HG03575 (cell line): ENCODE results near the gene IFIT1.
"Not testable (repeated sequence)": the region's sequence is repeated elsewhere in the genome, so short reads cannot be mapped to it uniquely, and the experiment has no call there.

Experiments used
- ATAC-seq: cut with Tn5 transposase; IDR thresholded peaks from one replicate; pipeline ENCODE4 v1.9.1; 2021; ENCODE audit not compliant: unreplicated experiment, insufficient number of reproducible peaks, low FRiP score; ENCODE audit errors: extremely low read depth

Gene IFIT1

DNA sequence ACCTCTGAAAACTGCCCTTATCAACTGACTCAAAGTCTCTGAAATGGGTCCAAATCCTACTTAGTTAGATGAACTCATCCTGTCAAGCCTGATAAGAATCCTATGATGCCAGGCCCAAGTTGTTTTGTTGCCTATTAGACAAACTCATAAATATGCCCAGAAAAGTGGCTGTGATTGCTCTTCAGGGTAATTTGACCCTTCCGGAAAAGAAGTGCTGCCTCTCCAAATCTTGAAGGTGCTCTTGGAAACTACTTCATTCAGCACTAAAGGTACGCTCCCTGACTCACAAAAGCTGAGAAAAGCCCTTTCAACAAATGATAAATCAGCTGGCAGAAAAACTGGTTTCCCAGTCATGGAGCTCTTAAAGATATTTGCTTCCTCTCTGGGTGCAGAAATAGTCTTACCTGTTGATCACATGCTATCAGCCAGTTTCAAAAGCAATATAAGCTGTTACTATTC, 28.6 kb downstream of the IFIT1 start:
- ATAC-seq = no peak

DNA sequence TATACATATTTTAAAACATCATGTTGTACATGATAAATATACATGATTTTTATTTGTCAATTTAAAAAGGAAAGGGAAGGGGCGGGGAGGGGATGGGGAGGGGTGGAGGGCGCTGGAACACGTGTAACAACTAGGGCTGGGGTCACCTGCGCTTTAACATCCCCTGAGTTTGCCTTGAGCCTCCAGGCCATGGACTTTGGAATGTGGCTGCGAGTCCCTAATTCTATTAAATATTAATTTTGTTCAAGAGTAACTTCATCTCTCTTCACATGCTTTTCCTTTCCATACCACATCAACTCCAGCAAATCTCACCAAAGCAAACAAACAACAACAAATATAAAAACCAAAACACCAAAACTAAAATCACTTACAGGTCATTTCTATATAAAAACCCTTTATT, 32.6 kb downstream of the IFIT1 start:
- ATAC-seq = no peak

DNA sequence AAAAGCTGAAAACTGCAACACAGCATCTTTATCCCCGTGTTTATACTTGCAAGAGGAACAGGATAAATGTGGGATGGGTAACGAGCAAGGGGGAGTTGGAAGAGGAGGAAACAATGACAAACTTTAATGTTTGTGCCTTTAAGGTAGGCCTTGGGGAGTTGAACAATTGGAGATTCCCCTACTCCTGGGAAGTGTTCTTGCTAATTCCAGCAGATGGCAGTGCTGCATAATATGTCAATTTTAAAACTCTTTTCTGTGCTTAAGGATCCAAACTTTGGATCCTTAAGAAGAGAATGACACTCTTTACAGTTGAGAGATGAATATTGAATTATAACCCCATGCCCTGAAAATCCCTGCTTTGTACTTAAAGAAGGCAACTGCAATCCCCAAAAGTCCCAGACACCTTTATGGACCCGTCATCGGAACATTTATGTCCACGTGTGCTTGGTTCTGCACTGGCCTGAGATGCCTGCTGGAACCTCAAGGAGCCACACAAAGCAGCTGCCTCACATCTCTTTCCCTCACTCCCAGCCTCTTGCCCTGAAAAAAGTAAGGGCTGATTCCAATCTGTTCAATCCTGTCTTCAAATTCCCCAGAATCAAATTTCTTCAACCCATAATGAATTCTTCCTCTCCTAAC, 33.9 kb downstream of the IFIT1 start:
- no peak for ATAC-seq

DNA sequence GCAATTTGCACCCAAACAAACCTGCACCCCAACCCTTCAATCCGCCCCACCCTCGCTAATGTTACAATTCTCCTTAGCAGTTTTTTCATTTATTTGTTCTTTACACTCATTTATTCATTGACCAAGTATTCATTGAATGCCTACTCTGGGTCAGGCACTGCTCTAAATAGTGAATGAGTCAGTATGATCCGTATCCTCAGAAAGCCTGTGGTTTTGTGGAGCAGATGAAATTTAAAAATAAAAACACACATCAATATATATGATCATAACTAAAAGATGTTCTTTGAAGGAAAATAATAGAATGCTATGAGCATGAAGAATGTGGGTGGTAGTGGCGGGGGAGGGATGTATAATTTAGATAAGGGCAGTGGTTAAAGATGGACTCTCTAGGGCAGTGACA, 35.2 kb downstream of the IFIT1 start:
- ATAC-seq = no peak

DNA sequence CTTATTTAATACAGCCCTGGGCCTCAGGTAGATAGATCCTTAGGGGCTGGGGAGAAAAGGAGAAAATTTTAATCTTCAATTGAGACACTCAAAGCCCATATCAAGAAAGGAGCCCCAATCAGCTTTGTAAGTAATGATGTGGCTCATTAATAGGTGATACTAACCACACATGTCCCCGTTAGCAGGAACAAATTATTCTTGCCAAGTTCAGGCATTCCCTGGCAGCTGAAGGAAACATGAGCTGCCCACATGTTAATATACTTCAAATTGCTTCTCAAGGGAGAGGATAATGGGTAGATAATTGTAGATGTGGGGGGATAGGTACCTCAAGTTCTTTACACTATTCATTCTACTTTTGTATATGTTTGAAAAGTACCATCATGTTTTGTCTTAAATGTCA, 36.5 kb downstream of the IFIT1 start:
- ATAC-seq = no peak

DNA sequence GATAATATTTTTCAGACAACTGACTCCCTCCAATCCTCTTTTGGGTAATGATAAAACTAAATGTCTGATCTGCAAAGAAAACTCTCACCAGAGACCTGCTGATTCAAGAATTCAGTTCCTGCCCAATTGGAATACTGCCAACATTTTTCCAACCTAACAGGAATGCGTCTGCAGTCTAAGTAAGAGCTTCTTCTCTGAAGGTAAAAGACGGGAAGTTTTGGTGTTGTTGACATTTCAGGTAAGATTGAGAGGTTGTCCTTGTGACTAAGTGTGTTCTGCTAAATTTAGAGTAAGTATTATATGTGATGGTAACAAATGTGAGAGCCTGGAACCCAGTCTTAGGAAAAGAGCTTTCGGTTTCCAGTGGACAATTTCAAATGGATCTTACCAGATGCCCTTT, 39.6 kb downstream of the IFIT1 start:
- no peak for ATAC-seq

DNA sequence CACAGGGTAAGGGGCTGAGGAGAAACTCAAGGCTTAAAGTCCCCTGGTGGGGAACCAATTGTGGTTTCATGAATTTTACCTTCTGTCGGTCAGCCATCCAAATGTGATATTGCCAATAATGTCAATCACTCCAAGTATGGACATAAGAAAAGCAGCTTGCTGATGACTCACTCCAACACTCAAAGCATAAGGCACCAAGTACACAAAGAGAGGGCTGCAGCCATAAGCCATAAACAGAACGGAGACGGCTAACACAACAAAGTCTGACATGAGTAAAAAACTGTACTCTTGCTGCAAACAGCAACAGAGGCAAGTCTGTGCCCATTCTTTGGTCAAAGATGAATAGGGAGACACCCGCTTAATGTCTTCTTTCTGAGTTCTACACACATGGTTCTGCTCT, 46.1 kb downstream of the IFIT1 start:
- ATAC-seq = no peak

DNA sequence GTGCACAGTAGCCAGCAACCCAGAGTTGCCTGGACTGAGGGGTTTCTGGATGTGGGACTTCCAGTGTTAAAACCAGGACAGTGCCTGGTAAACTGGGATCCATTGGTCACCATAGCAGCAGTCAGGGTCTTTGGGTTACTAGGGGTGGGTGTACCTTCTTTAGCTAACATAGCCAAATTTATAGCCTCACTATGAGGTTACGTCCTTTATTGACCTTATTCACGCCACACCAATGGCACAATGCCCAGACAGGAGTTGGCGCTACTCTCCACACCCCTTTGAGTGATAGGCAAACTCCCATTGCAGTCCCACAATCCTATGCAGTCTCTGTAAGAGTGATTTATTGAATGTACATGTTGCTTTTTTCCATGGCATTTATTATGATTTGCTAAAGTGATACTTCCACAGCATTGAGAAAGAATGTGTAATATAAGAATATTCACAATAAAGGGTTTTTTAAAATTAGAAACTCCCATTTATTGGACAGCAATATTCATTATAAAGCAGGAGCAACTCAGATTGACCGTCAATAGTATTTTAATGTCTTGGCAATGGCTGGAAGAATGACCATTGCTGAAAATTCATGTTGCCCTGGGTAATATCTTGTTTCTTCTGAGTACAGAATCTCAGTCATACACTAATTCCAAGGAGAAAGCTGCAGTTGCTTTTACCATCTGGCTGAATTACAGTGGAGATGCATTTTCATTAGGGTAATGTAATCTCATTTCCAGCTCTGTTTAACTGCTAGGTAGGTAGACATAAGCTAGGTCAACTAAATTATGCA, 48.0 kb downstream of the IFIT1 start:
- ATAC-seq = no peak

DNA sequence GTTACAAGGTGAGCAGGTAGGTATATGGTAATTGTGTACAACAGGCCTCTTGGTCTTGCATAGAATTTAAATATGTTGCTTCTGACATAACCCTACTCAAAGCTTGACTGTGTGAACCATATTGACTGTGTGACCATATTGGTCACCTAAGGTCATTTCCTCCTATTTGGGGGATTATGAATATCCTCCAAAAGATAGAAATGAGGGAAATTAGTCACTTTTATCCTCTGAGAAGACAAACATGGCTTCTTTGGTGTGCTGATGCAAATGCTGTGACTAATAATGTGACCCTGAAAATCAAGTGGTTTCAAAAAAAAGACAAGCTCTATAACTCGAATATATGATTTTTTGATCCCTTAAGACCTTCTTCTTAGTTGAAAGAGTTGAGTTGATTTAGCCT, 49.9 kb downstream of the IFIT1 start:
- no peak for ATAC-seq

DNA sequence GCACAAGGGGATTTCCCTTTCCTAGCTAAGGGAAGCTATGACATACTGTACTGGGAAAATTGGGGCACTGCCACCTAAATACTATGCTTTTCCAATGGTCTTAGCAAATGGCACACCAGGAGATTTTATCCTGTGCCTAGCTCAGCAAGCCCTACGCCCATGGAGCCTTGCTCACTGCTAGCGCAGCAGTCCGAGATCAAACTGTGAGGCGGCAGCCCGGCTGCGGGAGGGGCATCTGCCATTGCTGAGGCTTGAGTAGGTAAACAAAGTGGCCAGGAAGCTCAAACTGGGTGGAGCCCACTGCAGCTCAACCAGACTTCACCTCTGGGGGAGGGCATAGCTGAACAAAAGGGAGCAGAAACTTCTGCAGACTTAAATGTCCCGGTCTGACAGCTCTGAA, 52.4 kb downstream of the IFIT1 start:
- ATAC-seq = not testable (repeated sequence)

DNA sequence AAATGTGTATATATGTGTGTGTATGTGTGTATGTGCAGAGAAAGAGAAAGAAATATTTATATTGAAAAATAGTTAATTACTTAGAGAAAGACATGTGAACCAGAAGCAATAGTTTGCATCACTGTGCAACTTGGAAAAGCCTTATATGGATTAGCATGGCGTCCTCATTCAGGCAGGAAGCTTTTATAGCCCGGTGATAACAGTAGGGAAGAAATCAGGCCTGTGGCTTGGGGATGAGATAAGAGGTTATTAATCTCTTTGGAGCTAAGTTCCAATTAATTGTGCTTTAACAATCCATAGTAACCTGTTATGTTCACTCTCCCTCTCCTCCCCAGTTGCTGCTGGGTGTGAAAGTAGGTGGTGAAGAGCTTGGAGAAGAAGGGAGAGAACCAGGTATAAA, 58.5 kb downstream of the IFIT1 start:
- no peak for ATAC-seq

DNA sequence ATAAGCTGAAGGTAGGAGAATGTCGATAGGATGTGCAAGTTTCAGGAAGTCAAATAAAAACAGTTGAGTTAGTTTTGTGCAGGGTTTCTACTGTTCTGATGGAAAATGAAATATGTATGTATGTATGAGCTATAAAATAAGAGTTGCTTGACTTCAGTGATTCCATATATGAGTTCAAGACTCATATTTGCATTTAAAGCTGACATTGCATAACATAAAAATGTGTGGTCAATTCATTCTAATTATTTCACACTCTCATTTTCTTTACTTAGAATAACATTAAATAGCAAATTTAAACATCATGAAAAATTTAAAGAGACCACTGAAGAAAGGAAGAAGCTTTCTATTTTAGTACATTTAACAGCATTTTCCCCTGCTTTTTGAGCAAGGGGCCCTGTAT, 59.8 kb downstream of the IFIT1 start:
- ATAC-seq = no peak

DNA sequence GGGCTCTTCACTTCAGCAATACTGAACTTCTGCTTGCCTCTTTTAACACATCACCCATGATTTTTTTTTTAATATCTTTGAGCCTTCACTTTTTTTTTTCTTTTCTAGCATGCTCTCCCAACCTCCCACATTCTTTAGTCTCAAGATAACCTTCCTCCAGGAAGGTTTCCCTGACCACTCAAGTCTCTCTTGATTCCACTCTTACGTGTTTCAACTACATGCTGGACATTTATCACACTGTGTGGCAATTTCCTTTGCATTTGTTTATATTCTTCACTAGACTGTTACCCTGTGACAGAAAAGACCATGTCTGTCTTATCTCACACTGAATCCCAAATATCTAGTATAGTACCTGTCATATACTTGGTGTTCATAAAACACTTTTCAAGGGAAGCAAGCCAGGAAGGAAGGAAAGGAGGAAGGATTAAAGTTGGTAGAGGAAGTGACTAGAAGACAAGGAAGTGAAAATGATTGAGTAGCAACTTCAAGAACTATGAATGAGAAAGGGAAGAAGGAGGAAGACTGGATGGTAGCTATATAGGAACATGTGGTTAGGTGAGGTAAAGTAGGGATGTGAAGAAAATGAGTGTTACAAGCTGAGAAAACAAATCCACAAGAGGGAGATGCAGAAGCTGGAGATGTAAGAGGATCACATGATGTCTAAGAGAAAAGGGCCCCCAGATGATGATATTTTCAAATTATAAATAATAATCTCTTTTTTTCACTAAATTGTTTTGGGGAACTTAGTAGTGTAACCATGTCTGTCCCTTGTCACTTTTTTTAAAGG, 62.3 kb downstream of the IFIT1 start:
- no peak for ATAC-seq
